SK-N-SH (cell line): ENCODE data around the gene PSMA1. TPM values are rescaled to one million over a fixed set of nuclear protein-coding genes. Genes with fewer than 3 reads are reported as not detected.

ENCODE experiments used
- CTCF ChIA-PET: fragments of 300-600, 350-600 bp; formaldehyde crosslinking; extraction: SDS; loops from one replicate; lab custom pipeline; 2021; lab: Yijun Ruan, JAX
- POLR2A ChIA-PET: fragments of 350-600 bp; sonication (Branson Sonifier 250); formaldehyde crosslinking; extraction: SDS; loops from one replicate; lab custom pipeline; 2020; ENCODE audit warnings: antibody characterized with exemption, inconsistent platforms; lab: Yijun Ruan, JAX
- DNase-seq: peaks from one replicate; pipeline ENCODE4 v3.0.0; 2012
- H2AFZ ChIP-seq: fragments of 200-600 bp; sonication (generic); 2 replicates; pipeline ENCODE4 v1.8.1; 2016; ENCODE audit warnings: antibody characterized with exemption, mild to moderate bottlenecking, low read depth
- H3F3A ChIP-seq: fragments of 200-600 bp; sonication (generic); replicated peaks from 2 replicates; pipeline ENCODE3; 2016; ENCODE audit warnings: antibody characterized with exemption, mild to moderate bottlenecking; ENCODE audit not compliant: insufficient read depth
- H3K27ac ChIP-seq, 2 experiments: fragments of 200-500 bp in 1 of 2; fragments of 200-600 bp in 1 of 2; sonication (Bioruptor generic) in 1 of 2; sonication (generic), shearing (Covaris generic) in 1 of 2; 2 replicates each; pipeline versions ENCODE4 v1.5.1 to v1.6.1; 2014 to 2016; ENCODE audit warnings: low read depth in 2 of 2, inconsistent platforms in 1 of 2, low read length in 1 of 2, mild to moderate bottlenecking in 1 of 2, mixed read lengths in 1 of 2
- H3K27me3 ChIP-seq: fragments of 200-600 bp; sonication (generic), shearing (Covaris generic); 2 replicates; pipeline ENCODE4 v1.6.1; 2016; ENCODE audit warnings: mixed run types; ENCODE audit not compliant: insufficient read depth
- H3K36me3 ChIP-seq, 2 experiments: fragments of 200-500 bp in 1 of 2; fragments of 200-600 bp in 1 of 2; sonication (Bioruptor generic) in 1 of 2; sonication (generic) in 1 of 2; replicated peaks in 1 of 2; 2 replicates each; pipeline versions ENCODE3 to v1.5.1; 2014 to 2016; ENCODE audit warnings: low read length in 1 of 2, mild to moderate bottlenecking in 1 of 2; ENCODE audit not compliant: insufficient read depth in 2 of 2, control insufficient read depth in 1 of 2
- H3K4me1 ChIP-seq, 2 experiments: fragments of 200-500 bp in 1 of 2; fragments of 200-600 bp in 1 of 2; sonication (Bioruptor generic) in 1 of 2; sonication (generic), shearing (Covaris generic) in 1 of 2; 2 replicates each; pipeline versions ENCODE4 v1.5.1 to v1.6.1; 2014 to 2016; ENCODE audit warnings: low read depth in 1 of 2, low read length in 1 of 2, mixed run types in 1 of 2; ENCODE audit not compliant: insufficient read depth in 2 of 2, control insufficient read depth in 1 of 2
- H3K4me2 ChIP-seq: fragments of 200-600 bp; sonication (generic), shearing (Covaris generic); 2 replicates; pipeline ENCODE4 v1.6.1; 2017; ENCODE audit warnings: mixed run types
- H3K4me3 ChIP-seq, 2 experiments: fragments of 200-500 bp in 1 of 2; fragments of 200-600 bp in 1 of 2; sonication (Bioruptor generic) in 1 of 2; sonication (generic), shearing (Covaris generic) in 1 of 2; 2 replicates each; pipeline versions ENCODE4 v1.5.1 to v1.8.1; 2014 to 2016; ENCODE audit warnings: low read depth in 2 of 2, inconsistent platforms in 1 of 2, low read length in 1 of 2, mild to moderate bottlenecking in 1 of 2, mixed read lengths in 1 of 2, moderate library complexity in 1 of 2
- H3K79me2 ChIP-seq: fragments of 200-600 bp; sonication (generic); 2 replicates; pipeline ENCODE4 v1.8.1; 2017; ENCODE audit warnings: mild to moderate bottlenecking; ENCODE audit not compliant: insufficient read depth
- H3K9ac ChIP-seq: fragments of 200-600 bp; sonication (generic); 2 replicates; pipeline ENCODE4 v1.6.1; 2017; ENCODE audit warnings: mixed run types
- H3K9me2 ChIP-seq: fragments of 200-600 bp; sonication (generic); 2 replicates; pipeline ENCODE4 v1.6.1; 2017; ENCODE audit warnings: mixed run types
- H3K9me3 ChIP-seq: fragments of 200-600 bp; sonication (generic); 2 replicates; pipeline ENCODE4 v1.6.1; 2017; ENCODE audit warnings: mixed run types, mild to moderate bottlenecking, moderate library complexity
- H4K20me1 ChIP-seq: fragments of 200-600 bp; sonication (generic); 2 replicates; pipeline ENCODE4 v1.6.1; 2017; ENCODE audit warnings: mild to moderate bottlenecking, mixed run types; ENCODE audit not compliant: insufficient read depth
- FOSL2 ChIP-seq: IDR thresholded peaks from 2 replicates; pipeline ENCODE4 v1.4.0; 2012; ENCODE audit warnings: low read depth, mild to moderate bottlenecking, moderate library complexity, borderline replicate concordance
- IRF3 ChIP-seq: fragments of 150-350 bp; IDR thresholded peaks from 2 replicates; pipeline ENCODE4 v1.6.1; 2016; ENCODE audit warnings: mild to moderate bottlenecking, low read depth, low read length
- MEF2A ChIP-seq: IDR thresholded peaks from 2 replicates; pipeline ENCODE4 v1.4.0; 2012; ENCODE audit warnings: low read depth, borderline replicate concordance
- POLR2AphosphoS5 ChIP-seq: IDR thresholded peaks from 2 replicates; pipeline ENCODE4 v1.6.1; 2012; ENCODE audit warnings: low read depth, low read length
- SIN3A ChIP-seq: IDR thresholded peaks from 2 replicates; pipeline ENCODE4 v1.6.1; 2012; ENCODE audit warnings: low read depth, mild to moderate bottlenecking, low read length, moderate library complexity, borderline replicate concordance
- SMC3 ChIP-seq: IDR thresholded peaks from 2 replicates; pipeline ENCODE4 v1.6.1; 2012; ENCODE audit warnings: low read depth, low read length, improper control_type of control experiment
- TAF1 ChIP-seq: IDR thresholded peaks from 2 replicates; pipeline ENCODE4 v1.6.1; 2012; ENCODE audit warnings: low read depth, mild to moderate bottlenecking, low read length, moderate library complexity, borderline replicate concordance
- TCF12 ChIP-seq: IDR thresholded peaks from 2 replicates; pipeline ENCODE4 v1.4.0; 2012
- TEAD4 ChIP-seq: IDR thresholded peaks from 2 replicates; pipeline ENCODE4 v1.4.0; 2012; ENCODE audit warnings: mild to moderate bottlenecking, borderline replicate concordance; ENCODE audit not compliant: insufficient read depth
- WGBS: methylation state at CpG from one replicate; pipeline ENCODE4 v1.1.6; 2017; ENCODE audit warnings: low lambda C conversion rate; 5-methylcytosine and 5-hydroxymethylcytosine counted together
- polyA plus RNA-seq, 3 experiments: library from polyadenylated mRNA; depleted of rRNA; stranded (reverse); fragments of >200 nt; gene quantifications; 2 replicates each; pipeline ENCODE4 v1.2.3, GENCODE V29; 2012
- TF ChIP-seq, protein P1 (sequence below): IDR thresholded peaks from 2 replicates; pipeline ENCODE4 v1.6.1; 2012; ENCODE audit warnings: mild to moderate bottlenecking, low read depth, low read length, moderate library complexity
- TF ChIP-seq, protein P2 (sequence below): IDR thresholded peaks from 2 replicates; pipeline ENCODE4 v1.4.0; 2012; ENCODE audit warnings: low read depth, borderline replicate concordance
- TF ChIP-seq, protein P3 (sequence below): IDR thresholded peaks from 2 replicates; pipeline ENCODE4 v1.4.0; 2012; ENCODE audit warnings: low read depth, borderline replicate concordance

Gene PSMA1
- polyA plus RNA-seq, 1 of the 3 experiments (the other 2 are of a cell fraction): 166 TPM

GRCh38 chr11:14506532-14506931, 13.7 kb downstream of the PSMA1 start:
- no peak overlapping the region for H3K9ac ChIP-seq
- H2AFZ ChIP-seq: no peak overlapping the region
- H3K36me3 ChIP-seq: peaks cover 65 to 74% of the 10 kb centered on the region in 2 experiments
- H3K9me2 ChIP-seq: no peaks in the 10 kb centered on the region
- no peak overlapping the region for H3K4me2 ChIP-seq
- no peaks in the 10 kb centered on the region for H3K4me1 ChIP-seq
- no peak overlapping the region for H3K27ac ChIP-seq
- peaks cover 33% of the 10 kb centered on the region for H3F3A ChIP-seq
- no peak overlapping the region for H3K4me3 ChIP-seq
- 100% methylated on average over 2 of the region's 3 CpGs for WGBS
- H3K79me2 ChIP-seq: peaks cover 7% of the 10 kb centered on the region
- no peaks in the 10 kb centered on the region for H3K27me3 ChIP-seq
- POLR2A ChIA-PET: no interaction called here
- CTCF ChIA-PET: interaction anchor here (0.7 kb wide), 1 partner anchor 756 kb away, joined by 3 read pairs; no protein-coding TSS in a partner anchor
- TF ChIP-seq MEF2A: no peak
- no peak for TF ChIP-seq SIN3A
- TF ChIP-seq, protein P1, sequence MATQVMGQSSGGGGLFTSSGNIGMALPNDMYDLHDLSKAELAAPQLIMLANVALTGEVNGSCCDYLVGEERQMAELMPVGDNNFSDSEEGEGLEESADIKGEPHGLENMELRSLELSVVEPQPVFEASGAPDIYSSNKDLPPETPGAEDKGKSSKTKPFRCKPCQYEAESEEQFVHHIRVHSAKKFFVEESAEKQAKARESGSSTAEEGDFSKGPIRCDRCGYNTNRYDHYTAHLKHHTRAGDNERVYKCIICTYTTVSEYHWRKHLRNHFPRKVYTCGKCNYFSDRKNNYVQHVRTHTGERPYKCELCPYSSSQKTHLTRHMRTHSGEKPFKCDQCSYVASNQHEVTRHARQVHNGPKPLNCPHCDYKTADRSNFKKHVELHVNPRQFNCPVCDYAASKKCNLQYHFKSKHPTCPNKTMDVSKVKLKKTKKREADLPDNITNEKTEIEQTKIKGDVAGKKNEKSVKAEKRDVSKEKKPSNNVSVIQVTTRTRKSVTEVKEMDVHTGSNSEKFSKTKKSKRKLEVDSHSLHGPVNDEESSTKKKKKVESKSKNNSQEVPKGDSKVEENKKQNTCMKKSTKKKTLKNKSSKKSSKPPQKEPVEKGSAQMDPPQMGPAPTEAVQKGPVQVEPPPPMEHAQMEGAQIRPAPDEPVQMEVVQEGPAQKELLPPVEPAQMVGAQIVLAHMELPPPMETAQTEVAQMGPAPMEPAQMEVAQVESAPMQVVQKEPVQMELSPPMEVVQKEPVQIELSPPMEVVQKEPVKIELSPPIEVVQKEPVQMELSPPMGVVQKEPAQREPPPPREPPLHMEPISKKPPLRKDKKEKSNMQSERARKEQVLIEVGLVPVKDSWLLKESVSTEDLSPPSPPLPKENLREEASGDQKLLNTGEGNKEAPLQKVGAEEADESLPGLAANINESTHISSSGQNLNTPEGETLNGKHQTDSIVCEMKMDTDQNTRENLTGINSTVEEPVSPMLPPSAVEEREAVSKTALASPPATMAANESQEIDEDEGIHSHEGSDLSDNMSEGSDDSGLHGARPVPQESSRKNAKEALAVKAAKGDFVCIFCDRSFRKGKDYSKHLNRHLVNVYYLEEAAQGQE: no peak
- TF ChIP-seq TCF12: no peak
- no peak for TF ChIP-seq POLR2AphosphoS5
- TF ChIP-seq, protein P2, sequence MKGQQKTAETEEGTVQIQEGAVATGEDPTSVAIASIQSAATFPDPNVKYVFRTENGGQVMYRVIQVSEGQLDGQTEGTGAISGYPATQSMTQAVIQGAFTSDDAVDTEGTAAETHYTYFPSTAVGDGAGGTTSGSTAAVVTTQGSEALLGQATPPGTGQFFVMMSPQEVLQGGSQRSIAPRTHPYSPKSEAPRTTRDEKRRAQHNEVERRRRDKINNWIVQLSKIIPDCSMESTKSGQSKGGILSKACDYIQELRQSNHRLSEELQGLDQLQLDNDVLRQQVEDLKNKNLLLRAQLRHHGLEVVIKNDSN: no peak
- no peak for TF ChIP-seq FOSL2
- TF ChIP-seq, protein P3, sequence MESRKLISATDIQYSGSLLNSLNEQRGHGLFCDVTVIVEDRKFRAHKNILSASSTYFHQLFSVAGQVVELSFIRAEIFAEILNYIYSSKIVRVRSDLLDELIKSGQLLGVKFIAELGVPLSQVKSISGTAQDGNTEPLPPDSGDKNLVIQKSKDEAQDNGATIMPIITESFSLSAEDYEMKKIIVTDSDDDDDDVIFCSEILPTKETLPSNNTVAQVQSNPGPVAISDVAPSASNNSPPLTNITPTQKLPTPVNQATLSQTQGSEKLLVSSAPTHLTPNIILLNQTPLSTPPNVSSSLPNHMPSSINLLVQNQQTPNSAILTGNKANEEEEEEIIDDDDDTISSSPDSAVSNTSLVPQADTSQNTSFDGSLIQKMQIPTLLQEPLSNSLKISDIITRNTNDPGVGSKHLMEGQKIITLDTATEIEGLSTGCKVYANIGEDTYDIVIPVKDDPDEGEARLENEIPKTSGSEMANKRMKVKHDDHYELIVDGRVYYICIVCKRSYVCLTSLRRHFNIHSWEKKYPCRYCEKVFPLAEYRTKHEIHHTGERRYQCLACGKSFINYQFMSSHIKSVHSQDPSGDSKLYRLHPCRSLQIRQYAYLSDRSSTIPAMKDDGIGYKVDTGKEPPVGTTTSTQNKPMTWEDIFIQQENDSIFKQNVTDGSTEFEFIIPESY: no peak
- TF ChIP-seq SMC3: no peak
- no peak for TF ChIP-seq TAF1
- no peak for TF ChIP-seq TEAD4
- TF ChIP-seq IRF3: no peak
- no peaks in the 10 kb centered on the region for H4K20me1 ChIP-seq
- no peak for DNase-seq
- no peaks in the 10 kb centered on the region for H3K9me3 ChIP-seq
